ENCODE results near the gene MRGPRX2.

- TF ChIP-seq CTCF (conservative IDR thresholded peaks at IDR 0.05 in 1 of 2, IDR thresholded peaks at IDR 0.05 in 1 of 2; ENCODE audit: low read depth in 1 of 2, low read length in 2 of 2), result no peak
- no peak for TF ChIP-seq EZH2 (IDR thresholded peaks at IDR 0.05; ENCODE audit: low read length, missing control alignments)
Measured at GRCh38 chr11:19025481-19026406, 34.8 kb downstream of the MRGPRX2 start.
